Stimulated activated CD8-positive, alpha-beta memory T cell treated with anti-CD3 and anti-CD28 coated beads, Interleukin-15, amount 100 ng/mL, for 4 hours (primary cell): ENCODE data around the gene DDC.
A peak's percentile ranks its signal among the peaks of the same experiment; 100 is the strongest.

Experiments used
- DNase-seq, 2 donors: peaks; one replicate each; pipeline ENCODE4 v3.0.0-alpha.2; 2020; ENCODE audit warnings: low read depth in 2 of 2

DDC gene

DNA sequence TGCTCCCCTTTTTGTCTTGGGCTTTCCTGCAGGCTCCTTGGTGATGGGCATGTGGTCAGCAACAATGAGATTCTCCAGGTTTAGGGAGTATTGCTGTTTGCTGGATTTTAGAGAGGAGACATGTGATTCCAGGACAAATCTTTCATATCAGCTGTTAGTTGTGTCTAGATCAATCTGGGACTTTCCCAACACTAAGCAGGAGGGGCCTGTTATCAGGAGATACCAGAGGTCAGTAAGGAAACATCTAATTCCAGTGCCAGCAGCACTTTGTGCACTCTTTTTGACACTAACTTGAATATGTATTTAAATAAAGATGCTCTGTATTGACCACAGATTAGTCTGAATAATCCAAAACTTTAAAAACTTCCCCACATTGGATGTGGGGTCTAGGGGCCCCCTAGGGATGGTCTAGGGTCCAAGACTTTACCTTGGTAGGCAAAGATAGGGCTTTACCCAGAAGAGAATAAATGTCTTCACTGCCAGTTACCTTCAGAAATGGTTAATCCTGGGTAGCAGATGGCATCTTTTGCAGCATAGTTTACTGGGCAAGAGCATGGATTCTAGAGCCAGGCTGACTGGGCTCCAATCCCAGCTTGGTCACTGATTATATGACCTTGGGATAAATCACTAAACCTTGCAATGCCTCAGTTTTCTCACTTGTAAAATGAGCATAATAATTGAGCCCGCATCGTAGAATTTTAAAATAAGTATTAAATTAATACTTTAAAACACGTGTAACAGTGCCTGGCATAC lies 108.7 kb downstream of the DDC start:
- DNase-seq = no peak

DNA sequence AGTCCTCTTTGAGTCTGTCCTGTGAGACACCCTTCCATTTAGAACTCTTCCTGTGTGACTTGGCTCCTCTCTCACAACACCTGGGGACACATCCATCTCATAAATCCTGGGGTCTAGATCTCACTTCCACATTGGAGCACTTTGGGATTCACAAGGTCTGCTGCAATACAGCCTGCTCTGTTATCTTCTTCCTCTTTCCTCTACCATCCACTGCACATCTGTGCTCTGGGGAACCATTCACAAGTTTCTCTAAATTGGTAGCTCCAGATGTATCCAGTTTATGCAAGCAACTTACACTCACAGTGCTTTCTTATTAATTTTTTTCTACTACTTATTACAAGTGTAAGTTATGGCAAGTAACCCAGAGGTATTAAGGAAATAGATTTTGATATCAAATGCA lies 109.5 kb downstream of the DDC start:
- no peak for DNase-seq

DNA sequence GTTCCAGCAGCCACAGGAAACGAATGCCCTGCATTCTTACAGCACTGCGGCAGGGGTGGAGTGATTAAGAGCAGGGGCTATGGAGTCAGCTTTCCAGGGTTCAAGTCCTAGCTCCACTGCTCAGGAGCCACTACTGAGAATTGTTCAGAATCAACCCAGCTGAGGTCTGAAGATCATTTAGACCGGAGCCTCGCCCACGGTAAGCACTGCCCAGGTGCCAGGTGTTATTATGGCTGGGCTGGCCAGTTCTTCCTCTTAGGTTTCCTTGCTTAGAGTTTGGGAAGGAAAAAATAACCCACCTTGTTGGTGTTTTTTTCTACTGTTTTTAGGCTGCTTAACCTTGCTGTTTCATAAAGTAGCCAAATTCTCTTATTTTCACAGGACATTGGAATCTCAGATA lies 110.2 kb downstream of the DDC start:
- no peak for DNase-seq

DNA sequence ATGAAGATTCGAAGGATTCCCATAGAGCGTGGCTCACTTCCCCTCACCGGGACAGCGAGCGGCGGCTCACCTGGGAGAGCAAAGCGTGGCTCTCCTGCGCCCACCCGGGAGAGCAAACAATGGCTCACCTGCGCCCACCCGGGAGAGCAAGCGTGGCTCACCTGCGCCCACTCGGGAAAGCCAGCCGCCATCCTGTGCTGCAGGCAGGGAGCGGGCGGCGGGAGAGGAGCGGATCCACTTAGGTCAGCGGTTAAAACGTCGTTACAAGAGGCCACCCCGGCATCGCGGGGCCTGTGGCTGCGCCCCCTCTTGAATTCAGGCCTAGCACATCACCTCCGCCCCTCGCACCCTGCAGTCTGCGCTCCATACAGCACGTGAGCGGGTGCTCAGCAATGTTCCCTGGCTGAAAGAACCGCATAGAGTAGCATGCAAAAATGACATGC lies 114.6 kb downstream of the DDC start:
- DNase-seq = peak; percentile 1 to 14

DNA sequence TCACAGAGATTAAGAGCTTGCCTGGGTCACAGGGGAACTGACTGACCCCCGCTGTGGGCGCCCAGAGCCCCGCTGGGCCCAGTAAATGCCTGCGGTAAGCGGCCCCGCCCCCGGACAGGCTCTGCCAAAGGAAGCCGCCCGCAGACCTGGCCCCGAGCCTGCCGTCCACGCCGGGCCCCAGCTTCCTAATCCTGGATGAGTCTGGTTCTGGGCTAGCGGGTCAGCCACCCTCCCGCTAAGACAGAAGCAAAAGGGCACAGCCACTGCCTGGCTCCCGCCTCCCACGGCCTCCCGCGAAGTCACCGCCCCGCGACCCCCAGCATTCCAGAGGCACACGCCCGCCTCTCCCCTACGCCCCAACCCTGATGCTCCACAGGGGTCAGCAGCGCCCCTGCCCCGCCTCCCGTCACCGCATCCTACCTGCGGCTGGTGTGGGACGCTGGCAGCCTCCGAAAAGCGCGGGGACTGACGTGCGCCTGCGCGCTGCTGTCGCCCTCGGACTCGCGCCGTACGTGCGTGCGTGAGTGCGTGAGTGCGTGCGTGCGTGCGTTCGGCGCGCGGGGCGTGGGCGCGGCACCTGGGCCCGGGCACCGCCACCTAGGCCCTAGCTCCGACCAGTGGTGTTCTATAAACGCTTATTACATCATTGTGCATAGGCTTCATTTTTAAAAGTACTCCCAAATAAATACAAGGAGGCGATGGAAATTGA lies 115.2 kb downstream of the DDC start, which contains the start of gene FIGNL1:
Gene FIGNL1, minus strand, starts transcription at position 470 of the 709 bp plus-strand sequence. CDS start 3,063 bp downstream, outside the sequence.
- DNase-seq = peak; percentile 66 to 77

DNA sequence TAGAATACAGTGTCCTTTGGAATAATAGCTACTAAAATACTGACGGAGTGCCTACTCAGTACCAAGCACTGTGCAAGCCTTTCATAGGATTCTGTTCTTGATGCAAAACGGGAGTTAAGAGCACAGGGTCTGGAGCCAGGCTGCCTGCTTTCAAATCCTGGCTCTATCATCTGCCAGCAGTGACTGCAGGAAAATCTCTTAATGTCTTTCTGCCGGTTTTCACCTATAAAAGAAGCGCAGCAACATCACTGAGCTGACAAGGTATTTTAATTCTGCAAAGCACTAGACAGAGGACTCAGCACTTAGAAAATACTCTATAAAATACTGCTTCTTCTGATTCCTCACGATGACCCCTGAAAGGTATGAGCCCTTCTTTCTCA lies 115.7 kb downstream of the DDC start:
- DNase-seq = no peak

DNA sequence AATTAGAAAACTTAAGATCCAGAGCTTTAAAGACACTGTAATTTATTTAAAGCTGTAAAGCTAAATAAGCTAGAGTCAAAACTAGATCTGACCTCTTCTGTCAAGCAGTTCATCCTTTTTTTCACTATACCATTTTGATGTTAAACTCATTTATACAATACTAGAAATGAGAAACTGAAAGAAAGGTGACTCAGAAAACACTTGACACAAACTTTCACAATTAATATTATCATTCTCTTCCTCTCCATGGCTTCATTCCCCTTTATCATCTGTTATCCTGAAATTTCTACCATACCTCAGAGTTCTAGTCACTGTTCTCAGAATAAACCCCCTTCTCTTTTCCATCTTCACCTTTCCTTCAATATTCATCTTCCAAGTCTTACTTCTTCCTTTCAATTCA lies 116.4 kb downstream of the DDC start:
- no peak for DNase-seq

DNA sequence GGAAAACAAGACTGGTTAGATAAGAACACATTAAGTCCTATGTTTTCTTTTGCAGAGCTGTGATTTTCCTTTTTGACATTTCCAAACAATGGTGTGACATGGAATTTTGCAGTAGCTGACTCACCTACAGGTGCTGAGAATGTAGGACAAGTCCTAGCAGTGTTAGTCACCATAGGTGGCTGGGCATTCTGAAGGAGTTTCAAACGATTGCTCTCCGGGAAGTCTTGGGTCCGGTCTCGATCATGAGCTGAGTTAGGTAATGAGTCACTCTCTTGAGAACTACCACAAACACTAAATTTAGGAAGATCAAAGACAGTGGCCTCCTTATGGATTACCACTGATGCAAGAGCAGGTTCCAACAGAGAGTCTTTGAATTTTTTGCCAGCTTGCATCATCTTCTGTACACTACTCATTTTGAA lies 118.7 kb downstream of the DDC start:
- no peak for DNase-seq

DNA sequence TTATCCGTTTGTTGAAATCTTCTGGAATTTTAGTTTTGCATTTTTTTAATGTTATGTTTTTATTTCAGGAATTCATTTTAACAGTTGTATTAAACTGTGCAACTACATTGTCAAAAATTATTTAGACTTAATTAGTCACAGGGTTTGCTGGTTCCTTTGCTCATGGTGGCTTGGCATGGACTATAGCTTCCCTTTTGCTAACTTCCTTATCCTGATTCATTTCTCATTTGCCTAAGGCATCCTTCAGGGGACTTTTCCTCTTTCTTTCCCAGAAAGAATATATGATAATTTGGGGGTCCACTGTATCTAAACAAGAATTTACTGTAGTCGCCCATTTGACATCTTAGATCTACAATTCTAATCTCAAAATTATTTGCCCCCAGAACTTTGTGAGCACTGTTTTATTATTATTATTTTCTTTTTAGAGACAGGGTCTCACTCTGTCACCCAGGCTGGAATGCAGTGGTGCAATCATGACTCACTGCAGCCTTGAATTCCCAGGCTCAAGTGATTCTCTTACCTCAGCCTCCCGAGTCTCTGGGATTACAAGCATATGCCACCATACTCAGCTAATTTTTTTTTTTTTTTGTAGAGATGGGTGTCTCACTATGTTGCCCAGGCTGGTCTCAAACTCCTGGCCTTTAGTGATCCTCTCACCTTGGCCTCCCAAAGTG lies 128.9 kb downstream of the DDC start:
- DNase-seq = no peak

DNA sequence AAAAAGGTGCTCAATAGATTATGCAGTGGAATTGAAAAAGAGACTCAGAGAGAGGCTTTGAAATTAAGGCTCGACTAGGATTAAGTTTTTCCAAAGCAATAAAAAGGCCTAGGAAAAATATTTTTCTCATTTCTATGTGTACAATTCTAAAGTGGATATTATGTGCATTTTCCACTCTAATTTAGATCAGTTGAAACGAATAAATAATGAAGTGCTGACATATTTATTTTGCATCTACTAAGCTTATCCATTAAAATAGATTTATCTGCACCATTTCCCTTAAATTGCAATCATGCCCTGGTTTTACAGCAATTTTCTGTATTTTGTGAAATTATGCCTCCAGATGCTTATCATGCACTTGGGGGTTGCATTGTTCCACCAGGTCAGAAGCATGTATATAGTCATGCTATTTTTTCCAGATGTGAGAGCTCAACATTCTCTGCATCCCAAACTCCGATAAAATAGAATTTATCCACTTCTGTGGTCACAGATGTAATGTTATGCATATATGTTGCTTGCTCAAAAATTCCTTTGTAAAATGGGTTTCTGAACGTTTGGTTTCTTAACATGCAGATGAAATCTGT lies 133.4 kb downstream of the DDC start:
- no peak for DNase-seq

DNA sequence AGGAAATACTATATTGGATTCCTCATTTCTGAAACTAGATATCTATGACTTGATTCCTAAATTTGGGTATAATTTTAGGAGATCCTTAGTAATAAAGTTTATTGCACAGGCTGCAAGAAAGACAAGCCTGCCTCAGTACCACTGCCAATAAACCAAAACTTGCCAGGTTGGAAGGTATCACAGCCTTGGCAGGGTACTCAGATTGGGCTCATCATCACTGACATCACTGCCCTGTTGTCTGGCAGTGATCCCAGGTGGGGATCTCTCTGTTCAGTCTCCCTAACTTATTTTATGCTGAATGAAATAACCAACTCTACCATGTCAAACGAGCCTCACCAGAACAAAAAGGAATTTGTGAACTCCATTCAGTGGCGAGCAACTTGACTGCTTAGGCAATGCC lies 133.9 kb downstream of the DDC start:
- no peak for DNase-seq

DNA sequence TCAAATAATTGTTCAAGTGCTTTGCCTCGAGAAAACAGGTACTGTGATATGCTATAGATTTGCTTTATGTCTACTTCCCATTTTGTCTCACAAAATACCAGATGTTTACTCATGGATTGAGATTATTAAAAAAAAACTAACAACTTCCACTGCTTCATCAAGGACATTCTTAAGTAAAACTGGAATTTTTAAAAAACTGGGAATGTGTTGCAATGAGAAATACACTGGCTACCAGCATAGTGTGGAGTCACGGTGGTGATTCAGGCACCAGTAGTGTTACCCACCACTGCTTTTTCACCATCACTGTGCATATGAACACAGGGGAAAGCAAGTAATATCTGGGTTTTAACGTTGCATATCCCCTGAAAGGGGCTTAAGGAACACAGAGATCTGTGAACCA lies 136.3 kb downstream of the DDC start:
- no peak for DNase-seq

DNA sequence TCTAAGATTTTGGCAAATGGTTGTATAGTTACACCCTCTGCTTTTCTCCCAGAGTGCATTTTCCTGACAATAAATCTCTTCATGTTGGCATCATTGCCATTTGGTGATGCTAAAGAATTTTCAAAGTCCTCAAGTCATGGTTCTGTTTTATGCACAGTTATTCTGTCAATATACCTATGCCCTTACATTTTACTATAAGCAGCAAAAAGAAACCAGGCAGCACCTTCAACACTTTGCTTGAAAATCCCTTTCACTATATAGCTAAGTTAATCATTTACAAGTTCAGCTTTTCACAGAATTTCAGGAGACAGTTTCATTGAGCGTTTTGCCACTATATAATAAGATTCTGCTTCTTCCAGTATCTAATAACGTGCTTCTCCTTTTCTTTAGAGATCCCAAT lies 137.7 kb downstream of the DDC start:
- no peak for DNase-seq

DNA sequence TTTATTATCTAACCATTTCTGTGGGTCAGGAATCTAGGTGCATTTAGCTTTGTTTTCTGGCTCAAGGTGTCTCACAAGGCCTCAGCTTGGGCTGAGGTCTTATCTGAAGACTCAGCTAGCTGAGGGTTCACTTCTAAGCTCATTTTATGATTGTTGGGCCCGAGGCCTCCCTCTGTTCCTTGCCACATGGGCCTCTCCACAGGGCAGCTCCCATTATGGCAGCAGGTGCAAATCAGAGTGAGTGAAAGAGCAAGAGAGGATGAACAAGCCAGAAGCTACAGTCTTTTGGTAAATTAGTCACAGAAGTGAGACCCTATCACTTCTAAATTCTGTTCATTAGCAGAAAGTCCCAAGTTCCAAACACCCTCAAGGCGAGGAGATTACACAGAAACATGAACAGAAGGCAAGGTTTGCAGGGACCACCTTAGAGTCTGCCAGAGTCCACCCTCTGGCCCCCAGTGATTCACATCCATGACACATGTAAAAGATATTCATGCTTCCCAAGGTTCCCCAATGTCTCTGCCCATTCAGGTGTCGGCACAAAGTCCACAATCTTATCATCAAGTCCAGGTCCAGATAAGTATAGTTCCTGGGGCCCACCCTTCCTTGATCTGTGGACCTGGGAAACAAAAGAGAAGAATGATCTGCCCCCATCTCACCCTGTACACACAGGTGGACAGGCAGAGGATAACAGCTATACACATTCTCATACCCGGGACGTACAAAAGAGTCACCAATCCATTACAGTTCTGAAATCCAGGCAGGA lies 138.7 kb downstream of the DDC start:
- DNase-seq = no peak

DNA sequence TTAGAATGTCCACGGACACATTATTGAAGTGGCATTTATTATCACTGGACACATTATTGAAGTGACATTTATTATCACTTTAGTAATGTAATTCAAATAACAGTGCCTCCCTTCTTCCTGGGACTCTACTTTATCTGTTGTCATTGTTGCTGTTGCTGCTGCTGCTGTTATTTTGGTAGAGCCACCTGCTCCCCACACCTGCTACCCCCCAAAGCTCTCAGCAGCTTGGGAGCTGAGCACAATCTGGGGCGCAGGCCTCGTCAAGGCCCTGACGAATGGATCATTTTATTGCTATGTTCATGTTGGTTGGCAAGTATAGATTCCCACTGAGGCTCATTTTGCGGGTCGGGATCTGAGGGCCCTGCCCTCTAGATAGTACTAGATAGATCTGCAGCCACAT lies 139.9 kb downstream of the DDC start:
- DNase-seq = no peak

DNA sequence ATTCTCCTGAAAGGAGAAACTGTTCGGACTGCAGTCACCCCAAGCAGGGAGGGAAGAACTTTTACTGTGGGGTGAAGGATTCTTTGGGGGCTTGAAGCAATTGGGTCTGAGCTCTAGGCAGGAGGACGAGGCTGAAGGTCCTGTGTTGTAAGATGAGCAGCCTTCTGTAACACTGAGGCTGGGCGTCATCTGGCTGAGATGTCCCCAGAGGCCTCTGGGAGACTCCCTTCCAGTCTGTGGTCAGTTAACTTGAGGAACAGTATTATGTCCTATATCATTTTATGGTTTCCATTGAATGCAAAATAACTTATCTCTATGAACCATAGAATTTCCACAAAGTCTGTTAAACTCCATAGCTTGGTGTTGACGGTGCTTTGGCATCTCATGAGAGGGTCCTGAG lies 141.3 kb downstream of the DDC start:
- DNase-seq = no peak

DNA sequence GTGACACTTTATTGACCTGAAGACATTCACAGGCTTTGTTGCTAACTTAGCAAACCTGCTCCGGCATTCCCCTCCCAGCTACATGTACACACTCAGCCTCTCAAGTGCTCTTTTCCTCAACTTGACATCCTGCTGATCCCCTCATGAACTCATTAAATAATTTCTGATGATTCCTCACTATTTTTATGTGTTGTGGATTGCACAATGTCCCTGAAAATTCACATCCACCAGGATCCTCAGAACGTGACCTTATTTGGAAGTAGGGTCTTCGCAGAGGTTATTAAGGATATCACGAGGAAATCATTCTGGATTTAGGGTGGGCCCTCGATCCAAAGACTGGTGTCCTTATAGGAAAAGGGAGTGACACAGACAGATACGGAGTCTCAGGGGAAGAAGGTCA lies 142.3 kb downstream of the DDC start:
- no peak for DNase-seq

DNA sequence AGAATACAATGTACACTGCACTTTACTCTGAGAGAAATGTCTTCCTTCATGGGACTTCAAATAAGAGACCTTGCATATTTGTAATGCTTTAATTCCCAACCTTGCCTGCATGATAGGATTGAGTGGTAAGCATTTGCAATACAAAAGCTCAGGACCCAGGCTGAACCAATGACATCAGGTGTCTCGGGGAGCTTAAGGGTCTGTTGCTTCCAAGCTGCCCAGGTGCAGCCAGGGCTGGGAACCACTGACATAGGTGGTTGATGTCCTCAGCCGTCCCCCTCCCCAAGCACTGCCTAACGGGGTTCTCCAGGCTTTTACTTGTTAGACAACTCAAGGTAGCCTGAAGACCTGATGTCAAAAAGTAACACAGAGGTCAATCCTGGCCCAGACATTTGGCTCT lies 144.2 kb downstream of the DDC start:
- no peak for DNase-seq

DNA sequence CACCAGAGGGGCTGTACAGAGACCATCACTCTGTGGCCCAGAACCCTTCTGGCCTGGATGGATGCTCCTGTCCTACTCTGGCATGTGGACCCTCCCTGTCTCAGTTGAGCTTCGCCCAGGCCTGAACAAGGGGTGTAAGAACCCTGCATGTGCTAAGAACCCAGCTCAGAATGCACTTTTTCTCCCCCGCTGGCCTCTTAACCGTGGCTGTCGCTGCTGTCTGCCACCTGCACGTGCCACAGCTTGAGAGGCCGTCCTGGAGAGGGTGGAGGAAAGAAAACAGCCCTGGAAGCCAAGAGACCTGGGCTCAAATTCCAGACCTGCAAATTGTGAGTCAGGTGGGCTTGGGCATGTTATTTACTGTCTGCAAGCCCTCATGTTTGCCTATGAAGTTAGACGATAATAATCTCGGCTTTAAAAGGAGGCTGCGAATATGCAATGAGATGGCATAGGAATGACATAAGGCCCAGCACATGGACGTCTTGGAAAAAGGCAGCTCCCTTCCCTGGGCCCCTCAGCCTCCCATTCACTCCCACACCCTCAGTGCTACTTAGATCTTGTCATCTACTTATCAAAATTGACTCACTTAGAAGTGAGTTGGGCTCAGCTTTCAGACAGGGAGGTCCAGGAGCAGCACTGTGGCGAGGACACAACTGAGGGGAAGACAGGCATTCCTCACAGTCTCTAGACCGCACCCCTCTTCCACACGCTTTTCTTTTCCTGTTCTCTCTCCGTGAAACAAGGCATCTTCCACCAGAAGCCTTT lies 146.5 kb downstream of the DDC start:
- no peak for DNase-seq

DNA sequence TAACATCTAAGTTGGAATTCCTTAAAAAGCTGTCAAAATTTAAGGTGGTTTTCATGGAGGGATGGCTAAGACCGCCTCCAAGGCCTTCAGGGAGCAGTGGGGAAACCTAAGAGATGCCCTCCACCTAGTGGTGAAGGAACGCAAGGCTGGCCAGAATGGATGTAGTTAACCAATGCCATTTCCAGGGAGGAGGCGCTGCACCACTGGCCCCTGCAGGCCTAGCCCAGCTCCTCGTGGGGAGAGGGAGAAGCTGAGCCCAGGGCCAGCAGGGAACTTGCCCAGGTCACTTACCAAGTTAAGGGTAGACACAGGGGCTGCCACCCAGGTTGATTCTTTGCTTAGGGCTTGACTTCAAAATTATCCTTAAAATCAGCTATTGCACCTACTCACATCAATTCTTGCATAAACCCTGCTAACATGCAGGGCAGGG lies 147.1 kb downstream of the DDC start:
- DNase-seq = peak; percentile 27 to 53
